GM12872 (cell line): Measurements from ENCODE around the gene NKX1-1.

Source experiments
- TF ChIP-seq, protein P1 (sequence below): IDR thresholded peaks from 3 replicates; pipeline ENCODE4 v1.5.1; 2011; ENCODE audit warnings: low read depth, mild to moderate bottlenecking, low read length, moderate library complexity; ENCODE audit not compliant: insufficient read depth

The NKX1-1 gene

DNA sequence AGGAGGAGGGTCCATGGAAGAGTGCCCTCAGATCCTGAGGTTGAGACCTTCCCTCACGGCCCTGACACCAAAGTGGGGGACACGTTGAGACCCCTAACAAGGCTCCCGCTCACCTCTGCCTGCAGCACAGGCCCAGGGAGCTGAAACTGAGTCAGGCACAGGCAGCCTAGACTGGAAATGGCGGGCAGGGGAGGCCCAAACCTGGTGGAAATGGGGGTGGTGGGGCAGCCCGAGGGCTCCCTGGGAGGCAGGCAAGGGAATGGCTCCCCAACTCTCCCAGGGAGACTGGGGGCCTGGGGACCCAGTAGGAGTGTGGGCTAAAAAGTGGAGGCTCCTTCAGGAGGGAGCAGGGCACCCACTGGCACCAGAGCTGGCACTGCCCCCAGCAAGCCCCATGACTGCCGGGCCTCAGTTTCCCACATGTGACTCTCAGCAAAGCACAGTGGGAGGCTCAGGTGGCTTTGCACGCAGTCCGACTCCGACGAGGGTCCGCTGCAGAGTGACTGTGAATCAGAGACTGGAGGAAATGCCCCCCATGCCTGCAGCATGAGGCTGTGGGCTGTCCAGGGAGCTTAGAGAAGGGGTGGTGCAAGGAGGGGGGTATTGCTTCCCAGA lies 5.9 kb downstream of the NKX1-1 start:
- TF ChIP-seq, protein P1, sequence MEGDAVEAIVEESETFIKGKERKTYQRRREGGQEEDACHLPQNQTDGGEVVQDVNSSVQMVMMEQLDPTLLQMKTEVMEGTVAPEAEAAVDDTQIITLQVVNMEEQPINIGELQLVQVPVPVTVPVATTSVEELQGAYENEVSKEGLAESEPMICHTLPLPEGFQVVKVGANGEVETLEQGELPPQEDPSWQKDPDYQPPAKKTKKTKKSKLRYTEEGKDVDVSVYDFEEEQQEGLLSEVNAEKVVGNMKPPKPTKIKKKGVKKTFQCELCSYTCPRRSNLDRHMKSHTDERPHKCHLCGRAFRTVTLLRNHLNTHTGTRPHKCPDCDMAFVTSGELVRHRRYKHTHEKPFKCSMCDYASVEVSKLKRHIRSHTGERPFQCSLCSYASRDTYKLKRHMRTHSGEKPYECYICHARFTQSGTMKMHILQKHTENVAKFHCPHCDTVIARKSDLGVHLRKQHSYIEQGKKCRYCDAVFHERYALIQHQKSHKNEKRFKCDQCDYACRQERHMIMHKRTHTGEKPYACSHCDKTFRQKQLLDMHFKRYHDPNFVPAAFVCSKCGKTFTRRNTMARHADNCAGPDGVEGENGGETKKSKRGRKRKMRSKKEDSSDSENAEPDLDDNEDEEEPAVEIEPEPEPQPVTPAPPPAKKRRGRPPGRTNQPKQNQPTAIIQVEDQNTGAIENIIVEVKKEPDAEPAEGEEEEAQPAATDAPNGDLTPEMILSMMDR: no peak

DNA sequence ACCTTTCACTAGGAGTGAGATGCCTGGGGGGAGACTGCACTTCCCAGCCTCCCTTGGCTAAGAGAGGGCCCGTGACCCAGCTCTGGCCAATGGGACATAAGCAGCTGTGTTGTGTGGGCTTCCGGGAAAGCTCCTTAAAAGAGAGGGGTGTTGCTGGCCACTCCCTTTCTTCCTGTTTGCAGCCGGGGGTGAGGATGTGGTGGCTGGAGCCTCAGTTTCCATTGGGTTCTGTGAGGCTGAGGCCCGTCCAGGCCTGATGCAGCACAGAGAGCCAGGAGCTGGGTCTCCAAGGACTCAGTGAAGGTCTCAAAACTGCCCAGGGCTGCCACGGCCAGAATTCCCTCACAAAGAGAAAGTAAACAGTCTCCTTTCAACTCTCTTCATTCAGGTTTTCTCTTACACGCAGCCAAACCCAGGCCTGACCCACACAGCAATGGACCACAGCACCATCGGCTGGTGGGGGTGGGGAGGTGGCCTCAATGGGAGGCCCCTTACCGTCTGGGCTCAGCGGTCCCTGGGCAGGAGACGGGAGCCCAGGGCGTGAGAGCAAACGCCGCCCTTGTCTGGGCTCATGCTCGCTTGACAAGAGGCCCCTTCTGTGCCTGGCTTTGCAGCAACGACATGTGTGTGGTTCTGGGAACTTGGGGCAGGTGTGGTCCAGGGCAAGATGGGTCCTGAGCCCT lies 6.6 kb downstream of the NKX1-1 start:
- TF ChIP-seq, protein P1: no peak

DNA sequence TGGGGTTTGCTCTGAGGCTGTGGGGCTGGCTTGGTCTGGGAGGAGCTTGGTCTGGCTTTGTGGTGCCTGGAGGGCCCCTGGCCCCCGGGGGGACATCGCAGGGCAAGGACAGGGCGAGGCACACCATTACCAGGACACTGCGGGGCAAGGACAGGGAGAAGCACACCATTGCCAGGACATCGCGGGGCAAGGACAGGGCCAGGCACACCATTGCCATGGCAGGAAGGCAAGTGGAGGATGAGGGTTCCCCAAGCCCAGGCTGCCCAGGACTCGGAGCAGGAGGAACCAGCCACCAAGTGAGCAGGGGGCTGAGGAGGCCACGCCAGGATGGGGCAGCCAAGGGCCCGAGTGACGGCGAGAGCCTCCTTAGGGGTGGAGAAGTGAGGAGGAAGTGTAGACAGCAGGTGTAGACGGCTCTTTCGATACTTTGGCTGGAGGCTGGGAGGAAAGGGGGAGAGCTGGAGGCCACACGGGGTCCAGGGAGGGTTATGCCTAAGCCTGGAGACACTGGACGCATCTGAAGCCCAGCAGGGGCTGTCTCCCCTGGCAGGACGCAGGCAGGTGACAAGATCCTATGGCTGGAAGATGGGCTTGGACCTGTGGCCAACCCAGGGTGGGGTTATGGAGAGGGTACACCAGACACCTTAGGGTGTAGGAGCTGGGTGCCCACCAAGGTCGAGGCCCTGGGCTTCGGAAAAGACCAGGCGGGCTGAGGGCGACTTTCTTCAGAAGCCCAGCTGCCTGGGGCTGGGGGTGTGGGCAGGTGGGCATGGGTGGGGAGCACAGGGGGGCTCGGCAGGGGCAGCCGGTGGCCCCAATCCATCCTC lies 7.3 kb downstream of the NKX1-1 start:
- TF ChIP-seq, protein P1: no peak

DNA sequence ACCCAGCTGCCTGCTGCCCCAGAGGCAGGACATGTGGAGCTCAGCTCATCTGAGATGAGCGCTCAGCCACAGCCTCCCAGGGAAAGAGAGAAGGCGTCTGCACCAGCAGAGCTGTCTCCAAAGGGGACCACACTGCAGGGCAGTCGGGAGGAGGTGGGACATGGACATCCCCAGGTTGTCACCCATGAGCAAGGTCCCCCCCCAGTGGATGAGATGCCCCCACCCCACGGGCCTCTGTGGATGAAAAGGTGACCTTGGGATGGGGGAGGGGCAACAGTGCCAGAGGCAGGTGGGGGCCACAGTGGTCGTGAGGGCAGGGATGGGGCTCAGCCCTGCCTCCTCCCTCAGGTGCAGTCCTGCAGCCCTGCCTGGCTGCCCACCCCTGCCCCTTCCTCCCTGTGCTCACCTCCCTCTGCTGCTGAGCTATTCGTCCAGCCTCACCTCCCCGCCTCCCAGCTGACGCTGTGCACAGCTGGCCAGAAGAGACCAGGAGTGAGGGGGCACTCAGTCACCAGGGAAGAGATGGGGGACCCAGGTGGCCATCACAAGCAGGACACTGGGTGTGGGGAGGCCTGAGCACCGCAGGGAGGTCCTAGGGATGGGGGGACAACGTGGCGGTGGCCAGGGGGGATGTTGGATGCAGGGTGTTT lies 9.3 kb downstream of the NKX1-1 start:
- TF ChIP-seq, protein P1: no peak

DNA sequence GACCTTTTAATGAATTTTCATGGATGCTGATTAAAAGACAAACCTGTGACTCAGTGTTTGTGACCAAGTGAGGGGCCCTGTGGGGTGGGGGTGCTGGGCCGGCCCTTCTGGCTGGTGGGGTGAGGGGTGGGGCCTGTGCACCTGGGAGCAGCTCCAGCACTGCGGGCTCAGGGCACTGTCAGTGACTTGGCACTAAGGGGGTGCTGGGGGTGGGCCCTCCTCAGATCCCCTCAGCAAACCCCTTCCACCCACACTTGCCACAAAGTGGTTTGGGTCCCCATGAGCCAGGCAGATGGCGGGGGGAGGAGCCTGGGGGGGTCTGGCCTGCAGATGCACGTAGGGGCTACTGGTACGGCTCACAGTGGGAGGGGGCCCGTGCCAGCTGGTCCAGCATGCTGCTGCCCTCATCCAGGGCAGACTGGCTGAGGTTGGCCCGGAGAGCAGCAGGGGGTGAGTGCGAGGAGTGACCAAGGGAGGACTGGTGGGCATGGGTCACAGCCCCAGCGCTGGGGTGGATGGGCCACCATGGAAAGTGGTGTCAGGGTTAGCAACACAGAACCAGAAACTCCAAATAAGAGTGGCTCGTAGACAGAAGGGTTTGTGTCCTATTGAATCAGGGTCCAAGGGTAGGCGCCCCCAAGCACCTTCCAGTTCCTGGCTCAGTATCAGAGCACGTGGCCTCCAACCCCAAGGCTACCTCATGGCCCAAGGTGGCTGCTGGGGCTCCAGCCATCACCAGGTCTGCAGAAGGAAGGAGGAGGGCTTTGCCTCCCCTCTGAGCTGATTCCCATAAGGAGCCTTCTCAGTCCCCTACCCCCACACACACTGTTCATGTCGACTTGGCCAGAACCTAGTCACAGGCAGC lies 10.1 kb downstream of the NKX1-1 start:
- TF ChIP-seq, protein P1: no peak

DNA sequence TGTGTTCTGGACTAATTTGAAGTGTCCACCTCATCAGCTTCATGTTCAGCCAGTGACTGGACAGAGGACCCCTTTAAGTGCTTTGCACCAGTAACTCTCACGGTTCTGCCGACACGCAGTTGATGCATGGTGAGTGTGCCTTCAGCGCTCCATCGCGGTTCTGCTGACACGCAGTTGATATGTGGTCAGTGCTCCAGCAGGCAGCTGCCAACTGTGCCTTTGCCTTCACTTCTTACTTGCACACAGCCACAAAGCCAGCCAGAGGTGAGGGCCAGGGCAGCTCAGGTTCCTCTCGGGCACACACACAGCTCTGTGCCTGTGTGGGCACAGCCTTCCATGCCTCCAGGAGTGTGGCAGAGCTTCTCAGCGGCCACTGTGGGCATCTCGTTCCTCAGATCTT lies 12.4 kb downstream of the NKX1-1 start:
- TF ChIP-seq, protein P1: no peak
